Activated CD8-positive, alpha-beta memory T cell treated with anti-CD3 and anti-CD28 coated beads, Interleukin-2, amount 10 ng/mL, durations not matched to agents 7 days and 5 days (primary cell): ENCODE results near the gene HECA. TPM values are rescaled to one million over a fixed set of nuclear protein-coding genes. Genes with fewer than 3 reads are reported as not detected.
"Not testable (repeated sequence)": the region's sequence is repeated elsewhere in the genome, so short reads cannot be mapped to it uniquely, and the experiment has no call there.

Experiments used
- ATAC-seq: fragments of 150-1000 bp; cut with Tn5 transposase; one replicate; pipeline ENCODE4 v1.10.0; 2021; ENCODE audit warnings: moderate library complexity
- CTCF ChIA-PET: fragments of 350-600 bp; sonication (Branson Sonifier 250); formaldehyde crosslinking; loops from one replicate; lab custom pipeline; 2021; ENCODE audit warnings: antibody characterized with exemption; lab: Charles Lee
- DNase-seq: peaks from one replicate; pipeline ENCODE4 v3.0.0-alpha.2; 2020
- H3K27ac Mint-ChIP-seq: one replicate; pipeline ENCODE4 v1.8.0; 2021; ENCODE audit warnings: mild to moderate bottlenecking, mixed read lengths
- H3K27me3 Mint-ChIP-seq: one replicate; pipeline ENCODE4 v1.8.0; 2021; ENCODE audit warnings: mixed read lengths
- H3K36me3 Mint-ChIP-seq: one replicate; pipeline ENCODE4 v1.8.0; 2021; ENCODE audit warnings: mild to moderate bottlenecking, mixed read lengths
- H3K4me1 Mint-ChIP-seq: one replicate; pipeline ENCODE4 v1.8.0; 2021; ENCODE audit warnings: mixed read lengths
- H3K4me3 Mint-ChIP-seq: one replicate; pipeline ENCODE4 v1.8.0; 2021; ENCODE audit warnings: mild to moderate bottlenecking, moderate library complexity, mixed read lengths
- H3K9me3 Mint-ChIP-seq: one replicate; pipeline ENCODE4 v1.8.0; 2022; ENCODE audit warnings: low read depth, mixed read lengths
- total RNA-seq, 2 experiments: library from RNA; stranded (reverse); gene quantifications; one replicate each; pipeline ENCODE4 v1.2.3, GENCODE V29; 2021

Gene HECA
- total RNA-seq, 2 experiments from 2014 or later: 47.3 to 49.5 TPM

- ATAC-seq (no peak), DNase-seq (no peak)
- Mint-ChIP-seq H3K4me3 (no peak overlapping the region), H3K4me1 (peaks cover 78% of the 10 kb centered on the region), H3K36me3 (peaks cover 21% of the 10 kb centered on the region), H3K27me3 (no peaks in the 10 kb centered on the region), H3K9me3 (no peaks in the 10 kb centered on the region), H3K27ac (peak overlapping the region; percentile 2)
- CTCF ChIA-PET: interaction anchor here (0.7 to 2.1 kb wide), 5 partner anchors 10 to 218 kb away, joined by 3 to 8 read pairs (median 3); no protein-coding TSS in a partner anchor
Measured at GRCh38 chr6:139154881-139155547, 20.1 kb downstream of the HECA start.

DNA sequence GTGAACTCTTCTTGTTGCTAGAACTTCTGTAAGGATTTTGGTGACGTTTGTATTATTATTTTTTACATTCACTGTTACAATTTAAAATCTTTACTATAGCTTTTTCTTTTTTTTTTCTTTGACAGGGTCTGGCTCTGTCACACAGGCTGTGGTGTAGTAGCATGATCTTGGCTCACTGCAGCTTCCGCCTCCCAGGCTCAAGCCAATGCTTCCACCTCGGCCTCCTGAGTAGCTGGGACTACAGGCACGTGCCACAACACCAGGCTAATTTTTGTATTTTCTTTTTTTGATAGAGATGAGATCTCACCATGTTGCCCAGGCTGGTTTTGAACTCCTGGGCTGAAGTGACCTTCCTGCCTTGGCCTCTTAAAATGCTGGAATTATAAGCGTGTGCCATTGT is 21.2 kb downstream of the HECA start:
- Mint-ChIP-seq H3K9me3 (no peaks in the 10 kb centered on the region), H3K27ac (peak overlapping the region; percentile 61), H3K36me3 (peaks cover 22% of the 10 kb centered on the region), H3K4me1 (peaks cover 81% of the 10 kb centered on the region), H3K27me3 (no peaks in the 10 kb centered on the region), H3K4me3 (no peak overlapping the region)
- no peak for ATAC-seq
- DNase-seq: no peak
- CTCF ChIA-PET: interaction anchor here (0.9 to 2.1 kb wide), 3 partner anchors 11 to 217 kb away, joined by 3 to 8 read pairs (median 4); no protein-coding TSS in a partner anchor

- no peak for ATAC-seq
- H3K36me3 Mint-ChIP-seq: peaks cover 24% of the 10 kb centered on the region
- CTCF ChIA-PET: interaction anchor here (0.9 kb wide), 1 partner anchor 19 kb away, joined by 4 read pairs; no protein-coding TSS in a partner anchor
- peak overlapping the region; percentile 61 for H3K27ac Mint-ChIP-seq
- no peak for DNase-seq
- H3K4me1 Mint-ChIP-seq: peaks cover 81% of the 10 kb centered on the region
- H3K9me3 Mint-ChIP-seq: no peaks in the 10 kb centered on the region
- H3K27me3 Mint-ChIP-seq: no peaks in the 10 kb centered on the region
- H3K4me3 Mint-ChIP-seq: no peak overlapping the region
Measured at GRCh38 chr6:139156551-139156950, 21.7 kb downstream of the HECA start.

DNA sequence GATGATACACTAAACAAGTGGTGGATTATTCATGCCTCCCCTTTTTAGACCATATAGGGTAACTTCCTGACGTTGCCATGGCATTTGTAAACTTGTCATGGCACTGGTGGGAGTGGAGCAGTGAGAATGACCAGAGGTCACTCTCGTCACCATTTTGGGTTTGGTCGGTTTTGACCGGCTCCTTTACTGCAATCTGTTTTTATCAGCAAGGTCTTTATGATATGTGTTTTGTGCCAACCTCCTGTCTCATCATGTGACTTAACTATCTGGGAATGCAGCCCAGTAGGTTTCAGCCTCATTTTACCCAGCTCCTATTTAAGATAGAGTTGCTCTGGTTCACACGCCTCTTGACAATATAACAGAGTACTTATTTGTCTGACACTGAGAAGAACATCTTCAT is 22.2 kb downstream of the HECA start:
- Mint-ChIP-seq H3K4me1 (peaks cover 81% of the 10 kb centered on the region), H3K36me3 (peaks cover 25% of the 10 kb centered on the region), H3K27ac (peak overlapping the region; percentile 71)
- CTCF ChIA-PET: interaction anchor here (1.6 kb wide), 1 partner anchor 20 kb away, joined by 4 read pairs; no protein-coding TSS in a partner anchor
- not testable (repeated sequence) for DNase-seq, H3K27me3 Mint-ChIP-seq, ATAC-seq, H3K9me3 Mint-ChIP-seq, H3K4me3 Mint-ChIP-seq

DNA sequence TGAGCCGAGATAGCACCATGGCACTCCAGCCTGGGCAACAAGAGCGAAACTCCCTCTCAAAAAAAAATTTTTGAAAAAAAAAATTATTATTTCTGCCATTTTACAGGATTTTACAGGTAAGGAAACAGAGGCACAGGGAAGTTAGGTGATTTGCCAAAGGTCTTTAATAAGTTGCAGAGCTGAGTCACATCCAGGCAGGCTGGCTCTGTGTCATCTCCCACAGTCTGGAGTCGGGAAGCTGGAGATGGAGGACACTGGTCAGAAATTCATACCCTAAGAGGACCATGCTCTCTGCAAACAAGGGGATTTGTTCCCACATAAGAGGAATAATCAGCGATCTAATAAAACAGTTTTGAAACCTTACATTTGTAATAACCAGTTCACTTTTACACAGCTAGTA is 24.1 kb downstream of the HECA start:
- no peak overlapping the region for H3K4me3 Mint-ChIP-seq
- peaks cover 35% of the 10 kb centered on the region for H3K36me3 Mint-ChIP-seq
- peak overlapping the region; percentile 25 for H3K27ac Mint-ChIP-seq

GRCh38 chr6:139161169-139161568 is 26.3 kb downstream of the HECA start:
- H3K36me3 Mint-ChIP-seq: peaks cover 37% of the 10 kb centered on the region
- H3K27me3 Mint-ChIP-seq: no peaks in the 10 kb centered on the region
- CTCF ChIA-PET: interaction anchor here (1.1 to 2.0 kb wide), 6 partner anchors 10 to 57 kb away, joined by 4 to 6 read pairs (median 4); no protein-coding TSS in a partner anchor
- peaks cover 79% of the 10 kb centered on the region for H3K4me1 Mint-ChIP-seq
- H3K9me3 Mint-ChIP-seq: no peaks in the 10 kb centered on the region
- peak; percentile 60 for ATAC-seq
- peak overlapping the region; percentile 89 for H3K27ac Mint-ChIP-seq
- peak overlapping the region; percentile 14 for H3K4me3 Mint-ChIP-seq
- DNase-seq: peak; percentile 74

More for the DNA sequence above, 24.1 kb downstream of the HECA start:
- H3K9me3 Mint-ChIP-seq: no peaks in the 10 kb centered on the region
- CTCF ChIA-PET: interaction anchor here (1.0 to 1.4 kb wide), 5 partner anchors 10 to 206 kb away, joined by 3 to 6 read pairs (median 3); no protein-coding TSS in a partner anchor
- H3K27me3 Mint-ChIP-seq: no peaks in the 10 kb centered on the region
- DNase-seq (no peak), ATAC-seq (no peak)
- peaks cover 83% of the 10 kb centered on the region for H3K4me1 Mint-ChIP-seq

DNA sequence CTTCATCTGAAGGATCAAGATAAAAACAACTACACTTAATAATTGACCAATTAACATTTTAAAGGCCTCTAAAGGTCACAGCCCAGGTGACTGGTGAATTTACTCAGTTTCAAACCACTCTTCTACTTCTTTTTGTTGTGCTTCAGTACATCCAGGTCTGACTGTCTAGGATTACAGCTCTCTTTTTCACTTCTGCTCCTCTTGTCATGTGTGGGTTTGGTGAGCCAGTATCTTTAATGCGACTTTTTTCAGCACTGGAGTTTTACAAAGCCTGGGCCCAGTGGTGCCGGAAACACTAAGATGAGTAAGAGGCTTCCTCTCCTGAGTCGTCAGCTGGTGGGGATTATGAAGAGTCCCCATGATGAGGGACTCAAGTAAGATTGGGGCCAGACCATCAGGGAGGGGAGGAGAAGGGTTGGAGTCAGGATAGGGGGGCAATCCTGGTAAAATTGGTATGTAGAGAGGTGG is 27.0 kb downstream of the HECA start:
- H3K27me3 Mint-ChIP-seq: no peaks in the 10 kb centered on the region

DNA sequence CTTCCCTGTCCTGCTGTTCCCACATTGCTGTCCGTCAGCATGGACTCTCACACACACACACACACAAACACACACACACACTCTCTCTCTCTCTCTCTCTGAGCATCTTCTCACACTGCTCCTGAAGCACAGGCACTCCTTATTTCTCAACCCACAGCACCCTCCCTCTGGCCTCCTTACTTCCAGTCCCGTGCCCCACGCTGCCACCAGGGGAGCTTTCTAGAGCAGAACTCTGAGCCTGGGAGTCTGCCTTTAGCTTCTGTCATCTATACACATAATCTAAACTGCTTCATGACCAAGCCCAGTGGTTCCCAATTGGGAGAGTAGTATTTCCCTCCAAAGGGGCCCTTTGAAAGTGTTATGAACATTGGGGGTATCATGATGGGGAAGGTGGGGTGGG is 29.1 kb downstream of the HECA start:
- CTCF ChIA-PET: interaction anchor here (1.8 kb wide), 1 partner anchor 10 kb away, joined by 6 read pairs; no protein-coding TSS in a partner anchor
- ATAC-seq (no peak), DNase-seq (no peak)
- no peaks in the 10 kb centered on the region for H3K27me3 Mint-ChIP-seq
- no peaks in the 10 kb centered on the region for H3K9me3 Mint-ChIP-seq
- peaks cover 73% of the 10 kb centered on the region for H3K4me1 Mint-ChIP-seq
- H3K27ac Mint-ChIP-seq: peak overlapping the region; percentile 44
- peaks cover 48% of the 10 kb centered on the region for H3K36me3 Mint-ChIP-seq
- H3K4me3 Mint-ChIP-seq: no peak overlapping the region

More for the DNA sequence above, 27.0 kb downstream of the HECA start:
- CTCF ChIA-PET: interaction anchor here (1.1 to 2.0 kb wide), 6 partner anchors 10 to 36 kb away, joined by 4 to 8 read pairs (median 4); no protein-coding TSS in a partner anchor
- Mint-ChIP-seq H3K9me3 (no peaks in the 10 kb centered on the region), H3K4me1 (peaks cover 72% of the 10 kb centered on the region), H3K4me3 (peak overlapping the region; percentile 14), H3K27ac (peak overlapping the region; percentile 89), H3K36me3 (peaks cover 36% of the 10 kb centered on the region)
- DNase-seq (peak; percentile 83), ATAC-seq (peak; percentile 88)

GRCh38 chr6:139165324-139165723 is 30.4 kb downstream of the HECA start:
- no peak for DNase-seq
- H3K4me3 Mint-ChIP-seq: no peak overlapping the region
- CTCF ChIA-PET: interaction anchor here (0.7 to 0.9 kb wide), 2 partner anchors 17 to 195 kb away, joined by 3 read pairs; no protein-coding TSS in a partner anchor
- H3K36me3 Mint-ChIP-seq: peaks cover 58% of the 10 kb centered on the region
- H3K9me3 Mint-ChIP-seq: no peaks in the 10 kb centered on the region
- no peaks in the 10 kb centered on the region for H3K27me3 Mint-ChIP-seq
- ATAC-seq: no peak
- peaks cover 71% of the 10 kb centered on the region for H3K4me1 Mint-ChIP-seq
- no peak overlapping the region for H3K27ac Mint-ChIP-seq

DNA sequence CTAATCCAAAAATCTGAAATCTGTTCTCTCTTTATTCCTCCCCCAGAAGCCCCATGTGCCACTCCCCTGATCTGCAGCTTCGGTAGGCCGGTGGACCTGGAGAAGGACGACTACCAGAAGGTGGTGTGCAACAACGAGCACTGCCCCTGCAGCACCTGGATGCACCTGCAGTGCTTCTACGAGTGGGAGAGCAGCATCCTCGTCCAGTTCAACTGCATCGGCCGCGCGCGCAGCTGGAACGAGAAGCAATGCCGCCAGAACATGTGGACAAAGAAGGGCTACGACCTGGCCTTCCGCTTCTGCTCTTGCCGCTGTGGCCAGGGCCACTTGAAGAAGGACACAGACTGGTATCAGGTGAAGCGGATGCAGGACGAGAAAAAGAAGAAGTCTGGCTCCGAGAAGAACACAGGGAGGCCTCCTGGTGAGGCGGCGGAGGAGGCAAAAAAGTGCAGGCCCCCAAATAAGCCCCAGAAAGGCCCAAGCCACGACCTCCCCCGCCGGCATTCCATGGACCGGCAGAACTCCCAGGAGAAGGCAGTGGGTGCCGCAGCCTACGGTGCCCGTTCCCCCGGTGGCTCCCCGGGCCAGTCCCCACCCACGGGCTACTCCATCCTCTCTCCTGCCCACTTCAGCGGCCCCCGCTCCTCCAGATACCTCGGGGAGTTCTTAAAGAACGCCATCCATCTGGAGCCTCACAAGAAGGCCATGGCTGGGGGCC is 31.5 kb downstream of the HECA start:
- peaks cover 65% of the 10 kb centered on the region for H3K36me3 Mint-ChIP-seq
- H3K9me3 Mint-ChIP-seq: no peaks in the 10 kb centered on the region
- no peaks in the 10 kb centered on the region for H3K27me3 Mint-ChIP-seq
- CTCF ChIA-PET: no interaction called here
- no peak for DNase-seq
- no peak for ATAC-seq
- H3K4me3 Mint-ChIP-seq: no peak overlapping the region
- H3K27ac Mint-ChIP-seq: no peak overlapping the region
- H3K4me1 Mint-ChIP-seq: peaks cover 71% of the 10 kb centered on the region

DNA sequence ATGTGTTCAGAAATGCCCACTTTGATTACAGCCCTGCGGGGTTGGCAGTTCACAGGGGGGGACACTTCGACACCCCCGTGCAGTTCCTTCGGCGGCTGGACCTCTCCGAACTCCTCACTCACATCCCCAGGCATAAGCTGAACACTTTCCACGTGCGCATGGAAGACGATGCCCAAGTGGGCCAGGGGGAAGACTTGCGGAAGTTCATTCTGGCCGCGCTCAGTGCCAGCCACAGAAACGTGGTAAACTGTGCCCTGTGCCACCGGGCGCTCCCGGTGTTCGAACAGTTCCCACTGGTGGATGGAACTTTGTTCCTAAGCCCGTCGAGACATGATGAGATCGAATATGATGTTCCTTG is 32.1 kb downstream of the HECA start:
- no peak for ATAC-seq
- Mint-ChIP-seq H3K27ac (no peak overlapping the region), H3K27me3 (no peaks in the 10 kb centered on the region), H3K4me1 (peaks cover 68% of the 10 kb centered on the region), H3K4me3 (no peak overlapping the region), H3K9me3 (no peaks in the 10 kb centered on the region), H3K36me3 (peaks cover 68% of the 10 kb centered on the region)
- CTCF ChIA-PET: interaction anchor here (0.6 to 1.8 kb wide), 3 partner anchors 13 to 361 kb away, joined by 3 to 4 read pairs (median 4); no protein-coding TSS in a partner anchor
- no peak for DNase-seq

- H3K36me3 Mint-ChIP-seq: peaks cover 62% of the 10 kb centered on the region
- H3K27ac Mint-ChIP-seq: peak overlapping the region; percentile 70
- CTCF ChIA-PET: interaction anchor here (1.4 to 2.7 kb wide), 3 partner anchors 10 to 192 kb away, joined by 5 to 13 read pairs (median 8); no protein-coding TSS in a partner anchor
- H3K27me3 Mint-ChIP-seq: no peaks in the 10 kb centered on the region
- no peak overlapping the region for H3K4me3 Mint-ChIP-seq
- no peak for DNase-seq
- no peak for ATAC-seq
- H3K9me3 Mint-ChIP-seq: no peaks in the 10 kb centered on the region
- peaks cover 81% of the 10 kb centered on the region for H3K4me1 Mint-ChIP-seq
Measured at GRCh38 chr6:139172151-139172550, 37.3 kb downstream of the HECA start.

- Mint-ChIP-seq H3K27me3 (no peaks in the 10 kb centered on the region), H3K36me3 (peaks cover 62% of the 10 kb centered on the region), H3K4me3 (no peak overlapping the region), H3K9me3 (no peaks in the 10 kb centered on the region), H3K27ac (peak overlapping the region; percentile 70), H3K4me1 (peaks cover 85% of the 10 kb centered on the region)
- CTCF ChIA-PET: interaction anchor here (1.4 to 2.7 kb wide), 3 partner anchors 10 to 192 kb away, joined by 5 to 13 read pairs (median 8); no protein-coding TSS in a partner anchor
- DNase-seq (no peak), ATAC-seq (peak; percentile 12)
Measured at GRCh38 chr6:139172567-139172966, 37.7 kb downstream of the HECA start.
